ENCODE measurements around the gene NSG1.

GRCh38 chr4:4422856-4423499 is 36.1 kb downstream of the NSG1 start:
- TF ChIP-seq ZNF407 (IDR thresholded peaks at IDR 0.05; ENCODE audit: low read depth), result no peak
- TF ChIP-seq USF2 (CRISPR knock-in tag; IDR thresholded peaks at IDR 0.05), result no peak
- TF ChIP-seq POLR2AphosphoS5 (IDR thresholded peaks at IDR 0.05; ENCODE audit: control insufficient read depth, insufficient read depth, low read depth, low read length), result no peak
- no peak for TF ChIP-seq GATAD2A (IDR thresholded peaks at IDR 0.05)
- no peak for TF ChIP-seq SMARCC2 (IDR thresholded peaks at IDR 0.05; ENCODE audit: low read depth)
- TF ChIP-seq CTCF (IDR thresholded peaks at IDR 0.05 in 2 of 3, conservative IDR thresholded peaks at IDR 0.05 in 1 of 3; ENCODE audit: insufficient read depth in 2 of 3, low read depth in 1 of 3, low read length in 3 of 3), result no peak
- TF ChIP-seq FOXM1 (IDR thresholded peaks at IDR 0.05; ENCODE audit: low read depth), result no peak
- TF ChIP-seq FOXM1 (CRISPR knock-in tag; IDR thresholded peaks at IDR 0.05; ENCODE audit: low read depth), result no peak
- TF ChIP-seq KAT7 (CRISPR knock-in tag; IDR thresholded peaks at IDR 0.05; ENCODE audit: borderline replicate concordance), result no peak
- TF ChIP-seq MAX (CRISPR knock-in tag; IDR thresholded peaks at IDR 0.05), result no peak
- TF ChIP-seq ARNT (IDR thresholded peaks at IDR 0.05), result no peak
- TF ChIP-seq USF1 (CRISPR knock-in tag; IDR thresholded peaks at IDR 0.05), result no peak
- no peak for TF ChIP-seq ATF7 (IDR thresholded peaks at IDR 0.05)
